H1 (cell line): ENCODE data around the gene SLC22A23. TPM values are rescaled to one million over a fixed set of nuclear protein-coding genes. Genes with fewer than 3 reads are reported as not detected.

ENCODE experiments used
- EGR1 ChIP-seq: IDR thresholded peaks from 2 replicates; pipeline ENCODE4 v1.6.1; 2011; ENCODE audit warnings: low read depth, low read length, borderline replicate concordance
- NRF1 ChIP-seq: IDR thresholded peaks from 2 replicates; pipeline ENCODE4 v1.6.1; 2011; ENCODE audit warnings: mild to moderate bottlenecking, low read depth, low read length, improper control_type of control experiment
- POLR2AphosphoS5 ChIP-seq: IDR thresholded peaks from 2 replicates; pipeline ENCODE4 v1.6.1; 2011; ENCODE audit warnings: low read depth, low read length
- POU5F1 ChIP-seq: IDR thresholded peaks from 2 replicates; pipeline ENCODE4 v1.6.1; 2011; ENCODE audit warnings: low read depth, mild to moderate bottlenecking, low read length, moderate library complexity
- RAD21 ChIP-seq, 2 experiments: IDR thresholded peaks in 1 of 2; conservative IDR thresholded peaks in 1 of 2; 2 replicates each; pipeline ENCODE4 v1.6.1; 2011; ENCODE audit warnings: low read depth in 2 of 2, low read length in 2 of 2, improper control_type of control experiment in 1 of 2, inconsistent platforms in 1 of 2, mild to moderate bottlenecking in 1 of 2, moderate library complexity in 1 of 2
- SIRT6 ChIP-seq: IDR thresholded peaks from one replicate; pipeline ENCODE4 v1.7.1; 2012; ENCODE audit warnings: low read length, inconsistent platforms
- TAF1 ChIP-seq: IDR thresholded peaks from 2 replicates; pipeline ENCODE4 v1.6.1; 2011; ENCODE audit warnings: mild to moderate bottlenecking, low read depth, low read length
- TAF7 ChIP-seq: optimal IDR thresholded peaks from 2 replicates; pipeline ENCODE3; 2011; ENCODE audit warnings: low read depth, mild to moderate bottlenecking, inconsistent platforms, low read length, moderate library complexity, borderline replicate concordance
- polyA plus RNA-seq, 7 experiments: library from polyadenylated mRNA; depleted of rRNA in 3 of 7; stranded (reverse) in 5 of 7; unstranded in 2 of 7; fragments of >200 nt in 5 of 7; fragments of 200-250 nt in 2 of 7; gene quantifications; 1 replicate in 5 of 7; 2 replicates in 1 of 7; 4 replicates in 1 of 7; pipeline versions ENCODE4 v1.2.1 to v1.2.3, GENCODE V29; 2011 to 2013; ENCODE audit warnings: missing spikeins in 2 of 7, mixed read lengths in 2 of 7
- total RNA-seq: library from RNA; stranded (reverse); fragmentation: NEBNext Ultra II Directional; extraction: Animal tissue kit (Norgen Biotek cat#: 25700); gene quantifications from 2 replicates; pipeline ENCODE4 v1.2.1, GENCODE V29; 2021

The SLC22A23 gene
- total and polyA plus RNA-seq, 2 of the 8 experiments (the other 6 are each of a cell fraction or from before 2014, with no cell fraction given): 9.9 to 38.4 TPM

DNA sequence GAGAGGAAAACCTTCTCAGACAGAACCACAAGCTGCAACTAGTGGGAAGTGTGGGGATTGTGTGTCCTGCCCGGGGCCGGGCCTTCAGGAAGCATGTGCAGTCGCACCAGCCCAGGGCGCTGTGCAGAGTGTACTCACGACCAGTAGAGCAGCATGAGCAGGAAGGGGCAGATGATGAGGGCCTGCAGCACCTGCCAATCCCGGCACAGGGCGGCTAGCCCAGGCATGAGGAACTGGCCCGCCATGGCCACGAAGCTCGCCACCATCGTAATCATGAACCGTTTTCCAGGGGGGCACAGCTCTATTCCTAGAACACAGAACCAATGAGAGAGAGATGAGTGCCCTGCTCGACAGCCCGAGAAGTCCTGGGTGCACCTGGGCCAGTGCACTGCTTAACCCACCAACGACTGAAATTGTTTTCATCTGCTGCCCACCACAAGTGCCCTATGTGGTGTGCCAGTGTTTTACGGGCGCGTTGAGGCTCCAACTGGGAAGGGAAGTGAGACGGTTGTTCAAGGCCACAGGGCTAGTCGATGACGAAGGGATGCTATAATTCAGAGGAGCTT, 133.1 kb downstream of the SLC22A23 start (continued):
- TF ChIP-seq TAF7 (no peak), POLR2AphosphoS5 (no peak), NRF1 (no peak), EGR1 (no peak), POU5F1 (no peak), TAF1 (no peak), RAD21 (IDR thresholded peaks at IDR 0.05 in 1 of 2, conservative IDR thresholded peaks at IDR 0.05 in 1 of 2; ENCODE audit: low read depth in 2 of 2, low read length in 2 of 2) (no peak), SIRT6 (no peak)
